IPS-NIHi7 (cell line): ENCODE data around the gene GIPC3.

Experiments
- DNase-seq: peaks from one replicate; pipeline ENCODE4 v3.0.0; 2012; ENCODE audit warnings: mixed read lengths; ENCODE audit errors: extremely low spot score

Gene GIPC3, protein sequence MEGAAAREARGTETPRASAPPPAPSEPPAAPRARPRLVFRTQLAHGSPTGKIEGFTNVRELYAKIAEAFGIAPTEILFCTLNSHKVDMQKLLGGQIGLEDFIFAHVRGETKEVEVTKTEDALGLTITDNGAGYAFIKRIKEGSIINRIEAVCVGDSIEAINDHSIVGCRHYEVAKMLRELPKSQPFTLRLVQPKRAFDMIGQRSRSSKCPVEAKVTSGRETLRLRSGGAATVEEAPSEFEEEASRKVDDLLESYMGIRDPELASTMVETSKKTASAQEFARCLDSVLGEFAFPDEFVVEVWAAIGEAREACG

DNA sequence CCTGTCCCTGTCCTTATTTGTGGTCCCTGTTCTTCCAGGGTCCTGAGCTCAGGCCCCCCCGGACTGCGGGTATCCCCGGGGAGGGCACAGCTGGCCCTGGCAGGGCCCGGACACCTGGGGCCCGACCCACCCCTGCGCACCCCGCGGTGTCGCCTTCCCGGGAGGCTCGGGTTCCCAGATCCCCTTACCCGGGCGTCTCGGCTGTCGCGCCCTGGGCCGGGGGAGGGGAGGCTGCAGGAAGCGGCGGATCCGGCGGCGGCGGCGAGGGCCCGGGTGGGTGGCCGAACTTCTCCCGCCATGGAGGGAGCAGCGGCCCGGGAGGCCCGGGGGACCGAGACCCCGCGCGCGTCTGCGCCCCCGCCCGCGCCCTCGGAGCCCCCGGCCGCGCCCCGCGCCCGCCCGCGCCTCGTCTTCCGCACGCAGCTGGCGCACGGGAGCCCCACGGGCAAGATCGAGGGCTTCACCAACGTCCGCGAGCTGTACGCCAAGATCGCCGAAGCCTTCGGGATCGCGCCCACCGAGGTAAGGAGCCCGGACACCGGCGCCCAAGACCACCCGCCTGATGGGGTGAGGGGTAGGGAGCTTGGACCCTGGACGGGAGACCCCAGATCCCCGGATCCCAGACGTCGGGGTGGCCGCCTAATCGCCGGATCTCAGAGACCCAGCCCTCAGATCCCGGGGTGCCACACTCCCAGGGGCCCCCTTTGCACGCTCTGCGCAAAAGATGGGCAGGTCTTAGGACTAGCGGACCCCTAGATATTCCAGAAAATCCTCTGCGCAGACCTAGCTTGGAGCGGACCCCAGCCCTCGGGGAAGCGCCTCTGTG lies at the start of gene GIPC3:
Gene GIPC3, plus strand, starts transcription at position 178 of the 826 bp plus-strand sequence. Its CDS starts 120 bp downstream, at position 298.
- no peak for DNase-seq

DNA sequence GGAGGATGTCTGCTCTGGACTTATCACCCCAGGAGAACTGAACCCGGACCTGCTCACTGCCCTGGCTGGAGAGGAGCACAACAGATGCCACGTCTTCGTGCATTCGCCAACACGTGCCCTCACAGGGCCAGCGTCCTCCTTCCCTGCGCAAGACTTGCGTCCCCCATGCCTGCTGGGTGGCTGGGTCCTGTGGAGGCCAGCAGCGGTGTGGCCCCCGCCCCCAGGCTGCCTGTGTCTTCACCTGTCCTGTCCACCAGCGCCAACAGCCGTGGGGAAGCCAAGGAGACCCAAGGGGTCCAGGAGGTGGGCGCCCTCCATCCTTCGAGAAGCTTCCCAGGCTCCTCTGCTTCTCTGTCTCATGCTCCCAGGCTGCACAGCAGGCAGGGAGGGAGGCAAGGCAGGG lies 49.7 kb upstream of the GIPC3 start:
- no peak for DNase-seq

DNA sequence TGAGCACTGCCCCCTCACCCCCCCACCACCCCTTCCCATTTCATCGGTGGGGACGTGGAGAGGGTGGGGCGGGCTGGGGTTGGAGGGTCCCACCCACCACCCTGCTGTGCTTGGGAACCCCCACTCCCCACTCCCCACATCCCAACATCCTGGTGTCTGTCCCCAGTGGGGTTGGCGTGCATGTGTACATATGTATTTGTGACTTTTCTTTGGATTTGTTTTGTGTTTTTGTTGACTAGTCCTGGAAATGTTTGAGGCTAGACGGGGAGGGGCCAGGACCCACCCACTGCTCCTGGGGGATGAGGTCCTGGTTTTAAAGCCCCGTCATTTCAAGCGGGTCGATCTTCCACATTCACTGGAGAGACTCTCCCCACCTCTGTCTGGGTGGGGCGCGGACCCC lies 49.3 kb upstream of the GIPC3 start:
- no peak for DNase-seq

DNA sequence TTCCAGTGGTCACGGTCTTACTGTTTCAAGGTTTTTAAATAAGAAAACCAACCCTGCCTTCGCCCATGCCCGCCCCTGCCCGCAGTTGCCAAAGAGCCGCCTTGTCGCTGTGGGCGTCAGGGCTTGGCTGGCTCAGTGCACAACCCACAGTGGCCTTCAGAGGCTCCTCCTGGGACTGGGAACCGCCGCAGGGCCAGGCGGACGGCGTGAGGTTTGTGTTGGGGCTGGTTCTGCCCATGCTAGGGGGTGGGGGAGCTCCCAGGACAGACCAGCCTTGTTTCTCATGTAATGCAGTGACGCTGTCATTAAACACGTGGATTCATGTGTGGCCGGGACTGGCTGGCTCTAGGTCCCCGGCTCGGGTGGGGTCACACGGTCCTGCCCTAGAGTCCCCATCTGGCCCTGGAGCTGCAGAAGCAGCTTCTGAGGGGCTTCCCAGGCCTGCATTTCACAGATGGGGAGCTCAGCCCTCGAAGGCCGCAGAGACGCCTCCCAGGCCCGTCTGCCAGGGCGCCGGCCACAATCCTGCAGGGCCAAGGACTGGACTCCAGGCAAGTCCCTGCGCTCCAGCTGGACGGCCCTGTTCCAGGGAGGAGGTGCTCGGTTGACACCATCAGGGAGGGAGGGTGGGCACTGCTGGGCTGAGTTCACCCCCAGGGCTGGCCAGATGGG lies 48.7 kb upstream of the GIPC3 start:
- DNase-seq = no peak

DNA sequence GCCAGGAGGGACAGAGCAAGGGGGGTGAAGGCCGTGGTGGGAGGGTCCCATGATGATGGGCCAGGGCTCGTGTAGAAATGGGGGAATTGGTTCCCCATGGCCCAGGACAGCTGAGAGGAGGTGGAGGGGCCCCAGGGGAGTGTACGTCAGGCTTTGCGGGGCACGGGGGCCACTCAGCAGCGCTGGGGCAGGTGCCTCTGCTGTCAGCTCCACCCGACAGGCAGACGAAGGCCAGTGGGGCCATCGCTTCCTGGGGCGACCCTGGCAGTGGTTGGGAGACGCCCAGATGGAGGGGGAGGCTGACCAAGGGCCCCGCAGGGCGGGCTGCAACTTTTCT lies 48.2 kb upstream of the GIPC3 start:
- no peak for DNase-seq

DNA sequence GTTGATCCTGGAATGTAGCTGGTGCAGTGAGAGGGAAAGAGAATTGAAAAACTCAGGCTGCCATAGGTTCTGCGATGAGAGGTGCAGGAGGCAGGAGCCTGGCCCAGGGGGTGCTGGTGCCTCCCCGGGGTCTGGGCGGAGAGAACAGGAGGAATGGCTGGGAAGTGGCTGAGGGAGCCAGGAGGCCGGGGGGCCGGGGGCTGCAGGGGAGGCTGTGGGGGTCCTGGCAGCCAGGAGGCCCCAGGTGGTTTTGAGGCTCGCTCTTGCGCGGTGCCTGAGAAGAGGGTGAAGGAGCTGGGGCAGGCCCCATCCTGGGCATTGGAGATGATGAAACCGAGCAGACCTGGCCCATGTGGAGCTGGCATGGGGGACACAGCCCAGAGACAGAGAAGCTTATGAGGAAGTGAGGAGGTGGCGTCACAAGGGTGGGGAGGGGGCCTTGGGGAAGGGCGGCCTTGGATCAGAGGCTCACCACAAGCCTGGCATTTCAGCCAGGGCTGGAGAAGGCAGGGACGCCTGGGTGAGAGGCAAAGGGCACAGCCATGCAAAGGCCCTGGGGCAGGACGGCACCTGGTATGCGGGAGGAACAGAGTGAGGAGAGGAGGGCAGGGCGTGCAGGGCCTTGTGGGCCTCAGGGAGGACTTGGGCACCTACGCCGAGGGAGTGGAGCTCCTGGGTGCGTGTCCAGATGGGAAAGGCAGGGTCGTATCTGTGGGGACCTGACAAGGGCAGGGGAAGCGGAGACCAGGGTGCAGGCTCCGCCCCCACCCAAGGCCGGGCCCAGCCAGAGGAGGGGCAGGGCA lies 47.6 kb upstream of the GIPC3 start:
- no peak for DNase-seq

DNA sequence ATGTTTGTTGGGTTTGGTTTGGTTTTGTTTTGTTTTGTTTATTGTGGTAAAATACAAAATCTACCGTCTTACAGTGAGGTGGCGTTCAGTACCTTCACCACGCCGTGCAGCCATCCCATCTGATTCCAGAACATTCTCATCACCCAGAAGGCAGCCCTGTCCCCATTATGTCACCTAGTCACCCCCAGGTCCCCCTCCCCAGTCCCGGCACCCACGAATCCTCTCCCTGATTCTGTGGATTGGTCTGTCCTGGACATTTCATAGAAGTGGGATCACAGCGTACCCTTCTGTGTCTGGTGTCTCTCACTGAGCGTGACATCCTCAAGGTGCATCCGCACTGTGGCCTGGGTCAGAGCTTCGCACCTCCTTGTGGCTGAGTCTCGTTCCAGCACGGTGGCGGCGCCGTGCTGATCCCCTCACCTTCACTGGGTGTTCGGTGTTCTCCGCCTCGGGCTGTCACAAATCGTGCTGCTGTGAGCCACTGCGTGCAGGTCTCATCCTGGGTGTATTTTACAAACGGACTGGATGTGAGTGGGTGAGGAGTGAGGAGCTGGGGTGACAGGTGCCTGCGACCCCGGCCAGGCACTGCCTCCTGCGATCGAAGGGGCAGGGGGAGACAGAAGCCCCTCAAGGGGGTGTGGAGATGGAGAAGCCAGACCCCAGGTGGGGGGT lies 46.9 kb upstream of the GIPC3 start:
- DNase-seq = no peak

DNA sequence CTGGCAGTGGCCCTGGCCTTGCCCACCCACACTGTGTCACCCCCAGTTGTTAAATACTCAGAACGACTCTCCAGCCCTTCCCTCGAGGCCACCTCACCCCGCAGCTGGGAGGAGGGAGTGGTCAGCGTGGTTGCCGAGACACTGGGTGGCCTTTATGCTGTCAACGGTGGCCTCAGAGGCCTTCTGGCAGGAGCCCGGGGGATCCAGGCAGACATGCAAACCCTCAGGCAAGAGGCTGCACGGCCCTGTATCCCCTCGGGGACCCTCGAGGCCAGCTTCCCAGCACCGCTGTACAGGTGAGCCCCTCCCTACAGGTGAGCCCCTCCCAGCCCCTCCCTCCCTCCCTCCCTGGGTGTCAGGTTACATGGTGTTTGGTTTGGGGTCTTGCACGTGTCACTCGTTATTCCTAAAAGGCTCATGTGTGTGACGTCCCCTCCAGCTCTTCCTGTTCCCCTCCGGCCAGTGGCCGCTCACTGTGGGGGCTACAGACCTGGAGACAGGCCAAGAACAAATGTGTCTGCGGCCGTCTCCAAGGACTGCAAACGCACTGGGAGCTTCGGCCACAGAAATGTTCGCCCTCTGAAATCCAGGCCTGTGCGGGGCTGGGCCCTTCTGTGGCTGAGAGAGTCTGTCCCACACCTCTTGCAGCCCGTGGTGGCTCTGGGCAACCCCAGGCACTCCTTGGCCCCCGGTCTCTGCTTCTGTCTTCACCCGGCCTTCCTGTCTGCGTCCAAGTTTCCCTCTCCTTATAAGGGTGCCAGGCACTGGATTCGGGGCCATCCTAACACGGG lies 46.1 kb upstream of the GIPC3 start, which contains the start of gene TEKTIP1:
Gene TEKTIP1, plus strand, starts transcription at position 210 of the 791 bp plus-strand sequence. Its CDS starts 4 bp downstream, at position 214.
- peak; percentile 63 for DNase-seq

DNA sequence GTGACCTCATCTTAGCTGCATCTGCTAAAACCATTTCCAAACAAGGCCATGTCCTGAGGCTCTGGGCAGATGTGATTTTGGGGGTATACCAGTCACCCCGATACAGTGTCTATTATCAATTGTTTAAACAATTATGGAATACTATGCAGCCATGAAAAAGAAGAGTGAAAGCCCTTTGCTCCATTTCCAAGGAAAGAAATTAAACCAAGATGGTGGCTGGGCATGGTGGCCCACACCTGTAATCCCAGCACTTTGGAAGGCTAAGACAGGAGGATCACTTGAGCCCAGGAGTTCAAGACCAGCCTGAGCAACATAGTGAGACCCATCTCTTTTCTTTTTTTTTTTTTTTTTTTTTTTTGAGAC lies 45.5 kb upstream of the GIPC3 start:
- DNase-seq = no peak

DNA sequence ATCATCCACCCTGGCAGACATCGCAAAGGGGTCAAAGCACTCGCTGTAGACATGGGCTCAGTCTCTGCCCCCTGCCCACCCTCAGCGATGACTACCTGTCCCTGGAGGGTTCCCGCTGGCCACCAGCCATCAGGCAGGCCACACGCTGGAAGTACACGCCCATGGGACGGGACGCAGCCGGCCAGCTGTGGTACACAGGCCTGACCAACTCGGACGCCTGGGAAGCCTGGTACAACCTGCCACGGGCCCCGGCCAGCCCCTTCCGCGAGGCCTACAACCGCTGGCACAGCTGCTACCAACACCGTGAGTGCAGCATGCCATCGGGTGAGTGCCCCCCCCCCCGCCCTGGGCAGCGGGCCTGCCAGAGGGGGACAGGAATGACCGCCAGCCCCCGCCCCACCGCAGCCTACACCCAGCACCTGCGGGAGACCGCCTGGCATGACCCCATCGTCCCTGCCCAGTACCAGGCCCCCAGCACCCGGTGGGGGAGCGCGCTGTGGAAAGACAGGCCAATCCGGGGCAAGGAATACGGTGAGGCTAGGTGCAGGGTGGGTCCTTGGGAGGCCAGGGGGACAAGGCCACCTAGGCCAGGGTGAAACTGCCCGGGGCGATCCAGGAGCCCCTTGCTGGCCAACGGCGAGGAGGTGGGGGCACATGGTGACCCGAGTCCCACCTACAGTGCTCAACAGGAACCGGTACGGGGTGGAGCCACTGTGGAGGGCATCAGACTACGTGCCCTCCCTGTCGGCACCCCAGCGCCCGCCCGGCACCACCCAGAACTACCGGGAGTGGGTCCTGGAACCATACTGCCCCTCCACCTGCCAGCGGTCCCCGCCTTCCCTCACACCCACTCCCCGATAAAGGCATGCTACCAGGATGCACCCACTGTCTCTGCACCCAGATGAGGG lies 41.9 kb upstream of the GIPC3 start:
- no peak for DNase-seq

DNA sequence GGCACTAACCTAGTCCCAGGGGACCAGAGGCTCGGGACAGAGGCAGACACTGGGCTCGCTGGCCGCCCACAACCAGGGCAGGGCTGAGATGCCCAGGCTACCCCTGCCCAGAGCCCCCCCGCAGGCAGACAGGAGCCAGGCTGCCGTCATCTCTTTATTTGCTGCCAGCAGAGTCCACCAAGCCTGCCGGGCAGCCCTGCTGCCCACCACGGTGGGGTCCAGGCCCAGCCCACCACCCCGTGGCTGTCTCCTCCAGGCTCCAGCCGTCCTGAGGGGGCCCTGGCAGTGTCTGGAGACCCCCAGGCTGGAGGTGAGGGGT lies 41.3 kb upstream of the GIPC3 start:
- DNase-seq = no peak

DNA sequence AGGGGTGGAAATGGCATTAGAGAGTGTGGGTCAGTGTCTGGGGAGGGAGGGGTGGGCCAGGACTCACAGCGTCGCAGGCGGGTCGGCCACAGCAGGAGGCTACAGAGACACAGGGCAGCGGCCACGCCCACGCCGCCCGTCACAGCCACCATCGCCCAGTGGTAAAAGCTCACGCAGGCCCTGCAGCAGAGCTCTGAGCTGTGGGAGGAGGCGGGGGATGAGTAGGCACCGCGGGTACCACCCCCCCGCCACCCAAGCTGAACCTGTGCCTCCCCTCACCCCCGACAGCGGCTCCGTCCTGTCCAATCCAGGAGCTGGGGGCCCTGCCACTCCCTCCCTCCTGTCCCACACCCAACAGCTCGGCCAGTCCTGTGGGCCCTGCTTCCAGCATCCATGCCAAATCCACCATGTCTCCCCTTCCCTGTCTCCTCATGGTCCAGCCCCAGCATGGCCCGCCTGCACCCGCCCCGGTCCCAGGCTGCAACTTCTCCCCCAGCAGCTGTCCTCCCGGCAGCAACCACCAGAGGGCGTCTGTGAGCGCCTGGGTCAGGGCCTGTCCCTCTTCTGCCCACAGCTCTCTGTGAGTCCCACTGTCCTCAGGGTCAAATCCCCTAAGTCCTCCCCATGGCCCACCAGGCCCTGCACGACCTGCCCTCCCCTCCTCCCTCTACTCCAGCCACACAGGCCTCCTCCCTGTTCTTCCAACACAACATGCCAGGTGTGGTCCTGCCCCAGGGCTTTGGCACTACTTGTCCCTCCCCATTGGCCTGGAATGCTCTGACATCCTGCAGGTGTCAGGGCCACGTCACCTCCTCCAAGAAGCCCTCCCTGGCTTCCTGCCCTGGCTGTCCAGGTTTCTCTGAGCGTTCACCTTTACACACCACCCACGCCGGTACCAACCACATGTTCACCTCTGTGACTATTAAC lies 40.3 kb upstream of the GIPC3 start:
- DNase-seq = peak; percentile 94

DNA sequence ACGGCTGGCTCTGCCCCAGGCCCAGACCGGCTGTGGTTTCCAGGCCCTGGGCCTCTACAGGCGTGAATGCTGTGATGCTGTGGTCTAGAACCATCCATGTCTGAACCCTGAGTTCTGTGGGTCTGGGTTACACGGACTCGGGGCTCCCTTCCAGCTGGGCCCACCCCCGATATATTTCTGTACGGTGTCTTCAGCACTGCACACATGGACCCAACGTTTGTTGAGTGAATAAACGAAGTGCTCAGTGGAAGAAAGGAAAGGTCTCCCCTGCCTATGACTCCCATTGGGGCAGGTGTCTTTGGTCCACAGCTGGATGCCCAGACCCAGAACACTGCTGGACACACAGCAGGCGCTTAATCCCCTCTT lies 39.6 kb upstream of the GIPC3 start:
- DNase-seq = no peak

DNA sequence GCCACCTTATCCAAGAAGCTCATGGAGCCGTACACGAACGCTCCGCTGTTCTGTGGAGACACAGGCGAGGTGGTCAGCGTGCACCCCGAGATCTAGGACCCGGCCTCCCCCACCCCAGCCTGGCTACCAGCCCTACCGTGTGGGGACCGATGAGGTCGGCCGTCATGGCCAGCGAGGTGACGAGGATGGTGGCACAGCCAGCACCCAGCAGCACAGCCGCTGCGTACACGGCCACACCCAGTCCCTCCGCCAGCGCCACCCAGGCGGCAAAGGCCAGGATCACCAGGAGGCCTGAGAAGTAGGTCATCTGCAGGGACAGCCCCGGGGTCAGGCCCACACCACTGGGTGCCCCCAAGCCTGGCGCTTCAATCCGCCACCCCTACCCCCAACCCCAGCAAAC lies 39.2 kb upstream of the GIPC3 start:
- no peak for DNase-seq

DNA sequence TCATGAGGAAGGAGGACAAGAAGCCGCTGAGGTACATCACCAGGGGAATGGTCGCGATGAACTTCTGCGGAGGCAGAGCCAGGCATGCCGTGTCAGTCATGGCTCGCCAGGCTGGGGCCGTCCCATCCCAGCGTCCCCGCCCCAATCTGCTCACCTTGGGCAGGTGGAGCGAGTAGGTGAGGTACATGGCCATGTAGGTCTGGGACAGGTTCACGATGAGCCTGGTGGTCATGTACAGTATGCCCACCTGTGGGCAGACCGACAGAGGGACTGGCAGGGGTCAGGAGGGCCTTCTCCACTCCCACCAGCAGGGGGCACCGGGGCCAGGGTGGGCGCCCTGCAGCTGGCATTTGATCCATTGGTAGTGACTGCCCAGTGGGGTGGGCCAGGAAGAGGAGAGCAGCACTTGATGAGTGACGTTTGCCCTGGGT lies 38.0 kb upstream of the GIPC3 start:
- no peak for DNase-seq

DNA sequence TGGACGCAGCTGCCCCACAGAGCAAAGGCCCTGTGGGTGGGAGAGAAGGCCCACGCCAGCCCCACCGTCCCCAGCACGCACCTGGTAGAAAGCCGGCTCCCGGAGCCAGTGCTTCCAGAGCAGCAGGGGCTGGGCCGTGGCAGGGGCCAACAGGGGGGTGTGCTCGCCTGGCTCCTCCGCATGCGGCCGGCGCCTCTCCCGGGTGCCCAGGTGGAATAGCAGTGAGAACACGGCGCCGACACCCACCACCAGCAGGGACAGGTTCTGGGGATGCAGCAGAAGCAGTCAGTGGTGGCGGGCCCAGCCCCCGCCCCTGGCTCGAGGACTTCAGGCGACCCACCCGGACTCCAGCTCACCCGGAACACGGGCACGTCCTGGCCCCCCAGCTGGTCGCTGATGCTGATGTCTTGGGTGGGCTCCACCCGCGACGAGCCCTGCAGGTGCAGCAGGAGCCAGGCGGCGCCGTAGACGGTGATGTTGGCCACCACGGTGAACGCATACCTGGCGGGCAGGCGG lies 37.5 kb upstream of the GIPC3 start:
- no peak for DNase-seq

DNA sequence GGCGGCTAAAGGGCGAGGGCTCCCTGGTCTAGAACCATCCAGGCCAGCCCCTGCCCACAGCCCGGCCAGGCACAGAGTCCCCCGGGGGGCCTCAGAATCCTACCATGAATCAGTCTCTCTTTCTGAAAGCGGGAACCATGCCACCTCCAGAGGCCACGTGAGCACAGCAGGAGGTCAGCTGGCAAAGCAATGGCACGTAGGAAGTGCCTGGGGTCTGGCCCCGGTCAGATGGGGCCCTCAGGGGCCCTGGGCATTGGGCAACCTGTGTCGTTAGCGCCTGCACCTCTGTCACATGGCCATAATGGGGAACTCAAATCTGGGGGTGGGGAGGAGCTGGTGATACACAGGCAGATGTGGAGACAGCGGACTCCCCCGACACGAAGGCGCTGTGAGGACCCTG lies 36.7 kb upstream of the GIPC3 start:
- no peak for DNase-seq

DNA sequence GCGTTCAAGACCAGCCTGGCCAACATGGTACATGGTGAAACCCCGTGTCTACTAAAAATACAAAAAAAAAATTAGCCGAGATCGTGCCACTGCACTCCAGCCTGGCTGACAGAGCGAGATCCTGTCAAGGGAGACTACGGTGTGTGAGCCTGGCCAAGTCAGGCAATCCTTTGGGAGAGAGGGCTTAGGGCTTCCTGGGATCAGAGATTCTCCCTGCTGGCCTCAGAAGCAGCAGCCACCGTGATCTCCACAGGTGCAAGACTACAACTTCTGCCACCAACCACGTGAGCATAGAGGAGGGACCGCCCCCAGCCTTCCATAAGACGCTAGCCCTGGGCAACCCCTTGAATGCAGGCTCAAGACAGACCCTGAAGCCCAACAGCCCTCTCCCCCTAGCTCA lies 35.5 kb upstream of the GIPC3 start:
- no peak for DNase-seq
